IPS-11a (cell line): ENCODE results near the gene CACNA2D1.

Experiments
- H3K4me3 ChIP-seq: one replicate; pipeline ENCODE4 v1.5.1; 2013; ENCODE audit warnings: low read depth, low read length, control low read depth

Gene CACNA2D1

DNA sequence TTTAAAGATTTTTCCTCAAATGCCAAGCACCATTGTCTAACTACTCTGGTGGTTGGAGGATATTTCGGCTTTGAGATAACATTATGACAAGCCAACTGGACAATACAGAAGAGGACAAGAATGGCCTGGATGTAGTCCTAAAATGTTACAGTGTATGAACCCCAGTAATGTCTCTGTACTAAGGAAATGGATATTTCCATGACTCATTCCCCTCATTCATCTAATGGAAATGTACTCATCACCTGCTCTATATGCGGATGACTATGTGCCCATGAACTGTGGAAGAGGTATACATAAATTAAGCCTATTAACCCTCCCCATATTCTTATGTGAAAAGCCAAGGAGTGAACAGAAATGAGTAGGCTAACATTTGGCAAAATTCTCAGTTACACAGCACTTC is 207.9 kb downstream of the CACNA2D1 start:
- H3K4me3 ChIP-seq, result no peak overlapping the region

DNA sequence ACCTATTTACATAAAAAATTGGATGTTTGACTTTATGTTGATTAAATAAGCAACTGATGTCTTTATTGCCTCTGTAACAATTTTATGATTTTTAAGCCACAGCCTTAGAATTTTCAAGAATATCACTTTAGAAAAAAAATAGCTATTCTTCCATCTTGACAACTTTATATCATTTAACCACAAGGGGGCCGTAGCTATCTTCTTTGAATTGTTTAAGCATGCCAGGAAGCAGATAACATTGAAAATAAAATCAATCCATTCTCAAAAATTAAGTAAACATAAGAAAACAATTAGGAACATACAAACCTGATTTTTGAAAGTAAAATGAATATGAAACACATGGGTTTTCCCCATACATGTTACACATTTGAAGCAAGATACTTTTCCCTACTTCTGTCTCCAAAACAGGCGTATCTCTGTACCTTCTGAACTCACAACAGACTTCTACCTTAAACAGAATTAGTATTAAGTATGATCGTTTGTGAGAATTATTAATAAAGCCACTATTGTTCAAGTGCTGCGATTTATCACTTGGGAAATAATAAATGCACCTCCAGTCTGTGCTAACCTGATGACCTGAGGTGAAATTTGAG is 209.0 kb downstream of the CACNA2D1 start:
- H3K4me3 ChIP-seq, result no peak overlapping the region

DNA sequence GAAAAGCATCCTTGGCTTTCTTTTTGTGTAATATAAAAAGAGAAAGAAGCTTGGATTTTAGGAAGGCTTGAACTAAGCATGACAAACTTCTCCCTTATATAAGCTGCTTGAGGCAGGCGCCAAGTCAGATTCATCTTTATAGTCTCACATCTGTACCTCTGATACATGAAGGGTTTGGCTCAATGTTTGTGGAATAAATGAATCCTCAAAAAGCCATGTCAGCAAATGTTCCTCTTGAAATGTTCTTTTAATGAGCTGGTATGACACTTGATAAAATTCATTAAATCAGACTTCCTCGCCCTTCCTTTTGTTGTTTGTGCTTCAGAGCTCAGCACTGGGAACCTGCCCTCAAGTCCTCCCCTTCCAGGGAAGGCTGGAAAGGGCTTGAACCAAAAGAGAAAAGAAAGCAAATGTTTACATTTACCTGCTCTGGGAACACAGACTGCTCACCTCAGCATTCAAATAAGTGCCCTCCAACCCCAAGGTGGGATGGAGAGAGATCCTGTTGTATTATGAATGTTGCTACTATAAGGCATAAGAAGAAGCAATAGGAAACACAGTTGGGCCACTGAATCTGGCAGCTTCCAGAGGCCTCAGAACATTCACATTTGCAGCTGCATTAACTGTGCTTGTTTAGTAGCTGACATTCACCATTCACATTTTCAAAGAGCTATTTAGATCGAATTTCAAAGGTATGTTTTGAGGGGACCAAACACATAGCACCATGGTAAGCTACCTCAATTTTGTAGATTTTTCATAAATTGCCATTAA is 212.6 kb downstream of the CACNA2D1 start:
- no peak overlapping the region for H3K4me3 ChIP-seq

DNA sequence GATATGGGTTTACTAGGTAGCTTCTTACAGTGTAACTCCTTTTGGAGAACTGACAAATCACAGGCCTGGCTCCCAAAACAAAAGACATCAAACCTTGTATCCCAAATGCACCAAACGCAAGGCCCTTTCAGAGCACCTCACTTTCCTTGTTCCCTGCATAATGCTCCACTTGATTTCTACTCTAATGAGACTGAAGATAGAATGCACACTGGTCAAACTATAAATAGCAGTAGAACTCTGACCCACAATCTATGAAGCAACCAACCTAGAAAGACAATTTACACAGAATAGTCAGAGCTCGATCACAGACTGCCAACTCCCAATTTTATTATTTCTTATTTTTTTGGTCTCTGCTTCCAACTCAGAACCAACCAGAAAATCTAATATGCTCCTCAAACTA is 214.4 kb downstream of the CACNA2D1 start:
- no peak overlapping the region for H3K4me3 ChIP-seq

DNA sequence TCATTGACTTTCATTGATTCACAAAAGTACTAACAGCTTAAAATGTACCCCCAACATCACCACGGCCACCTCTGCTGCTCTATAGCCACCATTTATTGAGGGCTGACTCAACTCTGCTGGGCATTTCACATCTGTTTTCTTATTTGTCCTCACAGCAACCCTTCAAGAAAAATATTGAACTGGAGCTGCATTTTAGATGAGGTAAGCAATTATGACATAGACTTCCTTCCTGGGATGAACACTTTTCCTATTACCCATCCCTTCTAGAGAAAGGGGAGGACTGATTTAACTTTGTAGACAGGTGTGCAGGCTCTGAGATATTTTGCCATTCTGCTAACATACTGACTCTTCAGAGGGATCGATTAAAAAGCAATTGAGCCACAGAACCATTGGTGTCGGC is 217.4 kb downstream of the CACNA2D1 start:
- no peak overlapping the region for H3K4me3 ChIP-seq

DNA sequence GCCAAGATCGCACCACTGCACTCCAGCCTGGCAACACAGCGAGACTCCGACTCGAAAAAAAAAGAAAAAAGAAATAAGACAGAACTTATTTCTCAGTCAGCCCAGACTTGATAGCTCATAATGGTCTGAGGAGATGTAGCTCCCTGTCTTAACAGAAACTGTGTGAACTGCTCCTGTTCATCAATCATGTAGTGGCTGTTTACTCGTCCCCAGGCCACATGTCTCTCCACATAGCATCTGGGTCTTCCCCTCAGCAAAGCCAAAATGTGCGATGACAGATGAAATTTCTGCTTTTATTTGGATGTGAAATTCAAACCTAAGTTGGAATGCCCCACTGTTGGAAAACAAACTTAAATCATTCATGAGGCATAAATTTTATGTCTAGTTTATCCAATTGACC is 219.0 kb downstream of the CACNA2D1 start:
- no peak overlapping the region for H3K4me3 ChIP-seq

DNA sequence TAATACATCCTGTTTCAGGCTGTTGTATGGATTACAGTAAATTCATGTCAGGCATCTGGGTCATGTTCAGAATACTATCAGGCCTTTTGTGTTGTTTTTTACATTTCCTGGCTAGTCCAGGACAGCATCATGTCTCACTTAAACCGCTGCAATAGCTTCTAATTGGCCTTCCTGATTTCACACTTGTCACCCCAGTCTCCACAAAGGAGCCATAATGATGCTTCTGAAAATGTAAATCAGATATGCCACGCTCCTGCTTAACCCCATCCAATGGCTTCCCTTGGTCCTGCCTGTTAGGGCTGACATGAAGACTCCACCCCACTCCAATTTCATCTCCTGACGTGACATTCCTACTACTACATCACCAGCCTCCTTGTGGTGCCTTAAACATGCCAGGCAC is 220.0 kb downstream of the CACNA2D1 start:
- H3K4me3 ChIP-seq, result no peak overlapping the region

DNA sequence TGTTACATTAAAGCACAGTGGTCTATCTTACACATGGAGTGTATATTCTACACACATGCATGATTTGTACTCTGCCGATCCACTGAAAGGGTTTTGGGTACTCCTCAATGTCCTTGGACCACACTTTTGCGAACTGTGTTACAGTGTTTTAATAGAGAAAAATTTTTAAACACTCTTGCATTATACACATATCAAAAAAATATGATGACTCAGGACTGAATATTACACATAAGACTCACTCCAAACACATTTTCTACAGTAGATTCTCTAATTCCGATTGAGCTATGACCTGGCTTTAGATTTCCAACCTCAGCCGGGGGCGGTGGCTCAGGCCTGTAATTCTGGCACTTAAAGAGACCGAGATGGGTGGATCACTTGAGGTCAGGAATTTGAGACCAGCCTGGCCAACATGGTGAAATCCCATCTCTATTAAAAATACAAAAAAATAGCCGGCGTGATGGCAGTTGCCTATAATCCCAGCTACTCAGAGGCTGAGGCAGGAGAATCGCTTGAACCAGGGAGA is 222.4 kb downstream of the CACNA2D1 start:
- H3K4me3 ChIP-seq, result no peak overlapping the region

DNA sequence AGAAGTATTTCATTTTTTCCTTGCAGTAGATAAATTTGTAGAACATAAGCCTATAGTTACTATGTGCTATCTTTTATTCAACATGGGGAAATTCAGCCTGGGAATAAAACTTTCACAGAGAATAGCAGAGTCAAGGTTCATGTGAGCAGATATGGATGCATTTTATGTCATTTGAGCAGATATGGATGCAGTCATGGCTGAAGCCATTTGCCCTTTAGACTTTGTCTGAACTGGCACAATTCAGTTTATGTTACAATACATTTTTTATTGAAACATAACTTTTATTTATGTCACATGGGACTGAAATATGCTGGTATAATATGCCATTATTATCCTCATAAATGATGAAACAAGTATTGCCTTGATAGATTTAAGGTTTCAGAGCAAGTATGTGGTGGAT is 231.1 kb downstream of the CACNA2D1 start:
- H3K4me3 ChIP-seq, result no peak overlapping the region

DNA sequence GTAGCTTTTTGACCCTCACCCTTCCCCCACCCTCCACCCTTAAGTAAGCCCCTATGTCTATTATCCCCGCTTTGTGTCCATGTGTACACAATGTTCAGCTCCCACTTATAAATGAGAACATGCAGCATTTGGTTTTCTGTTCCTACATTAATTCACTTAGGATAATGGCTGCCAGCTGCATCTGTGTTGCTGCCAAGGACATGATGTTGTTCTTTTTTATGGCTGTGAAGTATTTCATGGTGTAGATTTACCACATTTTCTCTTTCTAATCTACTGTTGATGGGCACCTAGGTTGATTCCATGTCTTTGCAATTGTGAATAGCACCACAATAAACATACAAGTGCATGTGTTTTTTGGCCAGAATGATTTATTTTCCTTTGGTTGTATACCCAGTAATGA is 232.2 kb downstream of the CACNA2D1 start:
- H3K4me3 ChIP-seq, result no peak overlapping the region

DNA sequence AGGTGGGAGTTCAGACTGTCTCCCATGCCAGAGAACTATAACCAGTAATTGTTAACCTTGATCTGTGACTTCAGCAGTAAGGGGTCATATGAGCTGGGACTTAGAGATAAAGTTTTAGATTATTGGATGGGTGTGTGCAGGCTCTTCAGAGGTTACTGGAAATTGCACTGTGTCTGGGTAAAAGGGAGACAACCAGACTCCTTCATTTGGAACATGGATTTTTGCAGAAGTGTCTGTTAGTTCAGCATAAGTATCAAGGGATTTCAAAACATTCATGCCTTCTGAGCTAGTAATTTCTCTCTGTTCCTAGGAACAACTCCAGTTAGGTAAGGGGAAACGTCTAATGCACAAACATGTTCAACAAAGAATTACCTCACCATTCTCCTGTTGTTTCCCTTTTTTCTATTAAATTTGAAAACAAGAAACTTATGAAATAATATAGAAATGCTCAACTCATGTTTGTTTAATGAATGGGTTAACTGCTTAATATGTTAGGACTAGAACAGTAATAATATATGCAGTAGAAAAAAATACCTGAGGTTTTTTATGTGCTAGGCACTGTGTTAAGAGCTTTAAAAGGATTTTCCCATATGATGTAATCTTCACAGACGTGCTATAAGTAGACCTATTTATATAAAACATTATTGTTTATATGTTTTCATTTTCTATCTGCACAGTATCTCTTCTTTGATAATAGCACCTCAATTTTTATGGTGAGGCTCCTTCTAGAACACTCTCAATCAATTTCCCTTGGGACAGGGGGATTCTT is 233.0 kb downstream of the CACNA2D1 start:
- H3K4me3 ChIP-seq, result no peak overlapping the region

DNA sequence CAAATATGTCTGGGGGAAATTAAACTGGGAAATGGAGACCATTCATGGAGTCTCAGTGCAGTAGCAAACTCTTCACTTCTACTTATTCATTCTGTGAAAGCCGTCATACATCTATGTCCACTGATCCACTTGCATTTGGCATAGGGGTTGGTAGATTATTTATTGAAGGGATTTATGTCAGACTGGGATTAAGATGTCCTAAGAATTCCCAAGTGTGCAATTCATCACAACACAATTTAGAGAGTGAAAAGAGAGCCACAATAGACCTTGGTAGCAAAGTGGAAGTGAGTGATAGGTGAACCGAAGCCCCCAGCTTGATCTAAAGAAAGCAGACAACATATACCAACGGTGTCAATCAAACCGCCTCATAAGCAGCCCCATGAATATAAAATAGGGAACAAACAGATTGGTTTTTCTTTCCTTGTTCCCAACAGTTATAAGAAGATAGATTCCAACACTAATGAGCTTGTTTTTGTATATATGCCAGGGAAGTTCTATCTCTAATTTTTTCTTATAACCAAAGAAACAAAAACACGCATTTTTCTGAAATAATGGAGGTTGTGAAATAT is 234.3 kb downstream of the CACNA2D1 start:
- no peak overlapping the region for H3K4me3 ChIP-seq

DNA sequence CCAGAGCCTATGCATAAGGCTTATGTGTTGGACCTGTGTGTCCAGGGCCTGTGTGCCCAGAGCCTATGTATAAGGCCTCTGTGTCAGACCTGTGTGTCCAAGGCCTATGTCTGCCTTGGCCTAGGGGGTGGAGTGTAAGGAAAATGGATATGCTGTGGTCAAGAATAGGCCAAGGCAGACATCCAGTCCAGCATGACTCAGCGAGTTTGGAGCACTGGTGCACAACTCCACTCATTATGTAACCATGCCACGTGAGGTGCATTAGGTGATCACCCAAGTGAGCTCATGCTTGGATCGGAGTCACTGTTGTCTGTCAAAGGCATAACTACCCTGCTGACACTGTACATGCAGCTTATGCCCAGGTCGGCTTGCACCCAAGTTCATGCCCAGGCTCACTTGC is 238.9 kb downstream of the CACNA2D1 start:
- H3K4me3 ChIP-seq, result no peak overlapping the region

DNA sequence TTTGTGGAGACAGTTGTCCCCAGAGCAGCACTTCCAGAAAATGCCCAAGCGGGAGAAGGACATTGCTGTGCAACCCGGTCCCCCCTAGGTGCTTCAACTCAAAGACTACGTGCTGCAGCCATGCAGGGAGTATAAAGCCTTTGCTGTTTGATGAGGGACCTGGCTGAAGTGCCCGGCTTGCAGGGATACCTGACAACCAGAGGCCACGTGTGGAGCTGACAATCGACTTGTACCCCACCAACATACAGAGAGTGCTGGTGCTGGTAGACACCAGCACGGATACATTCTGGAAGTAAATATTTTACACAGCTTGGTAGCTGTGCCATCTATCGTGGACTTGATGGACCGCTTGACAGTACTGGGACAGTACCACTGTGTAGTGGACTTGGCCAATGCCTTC is 240.6 kb downstream of the CACNA2D1 start:
- H3K4me3 ChIP-seq, result no peak overlapping the region

DNA sequence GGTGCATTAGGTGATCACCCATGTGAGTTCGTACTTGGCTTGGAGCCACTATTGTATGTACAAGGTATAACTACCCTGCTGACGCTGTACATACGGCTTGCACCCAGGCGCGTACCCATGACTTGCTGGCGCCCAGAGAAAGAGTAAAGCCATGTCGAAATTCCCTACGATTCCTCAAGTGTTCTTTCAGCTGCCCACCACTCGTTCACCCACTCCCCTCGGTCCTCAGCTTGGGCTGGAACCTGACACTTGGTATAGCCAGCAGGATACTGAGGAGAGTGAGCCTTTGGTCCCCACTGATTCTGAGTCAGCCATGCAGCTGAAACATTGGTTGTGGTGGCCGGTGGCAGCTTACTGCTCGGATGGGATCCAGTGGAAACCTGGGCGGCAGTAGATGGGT is 241.5 kb downstream of the CACNA2D1 start:
- no peak overlapping the region for H3K4me3 ChIP-seq

DNA sequence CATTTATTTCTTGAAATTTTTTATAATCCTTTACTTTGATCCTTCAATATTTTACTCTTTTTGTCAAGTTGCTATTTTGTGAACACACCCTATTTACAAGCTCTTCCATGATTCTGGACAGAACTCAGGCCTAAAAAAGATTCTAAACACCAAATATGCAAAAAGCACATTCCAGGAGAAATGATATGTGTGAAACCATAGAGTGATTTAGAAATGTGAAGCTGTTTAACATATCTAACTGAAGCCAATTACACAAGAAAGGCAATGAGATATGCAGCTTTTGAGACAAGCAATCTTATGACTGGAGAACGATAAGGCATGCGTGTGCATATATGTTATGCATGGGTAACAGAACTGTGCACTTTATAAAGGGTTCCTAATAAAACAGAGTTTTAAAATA is 243.0 kb downstream of the CACNA2D1 start:
- no peak overlapping the region for H3K4me3 ChIP-seq

DNA sequence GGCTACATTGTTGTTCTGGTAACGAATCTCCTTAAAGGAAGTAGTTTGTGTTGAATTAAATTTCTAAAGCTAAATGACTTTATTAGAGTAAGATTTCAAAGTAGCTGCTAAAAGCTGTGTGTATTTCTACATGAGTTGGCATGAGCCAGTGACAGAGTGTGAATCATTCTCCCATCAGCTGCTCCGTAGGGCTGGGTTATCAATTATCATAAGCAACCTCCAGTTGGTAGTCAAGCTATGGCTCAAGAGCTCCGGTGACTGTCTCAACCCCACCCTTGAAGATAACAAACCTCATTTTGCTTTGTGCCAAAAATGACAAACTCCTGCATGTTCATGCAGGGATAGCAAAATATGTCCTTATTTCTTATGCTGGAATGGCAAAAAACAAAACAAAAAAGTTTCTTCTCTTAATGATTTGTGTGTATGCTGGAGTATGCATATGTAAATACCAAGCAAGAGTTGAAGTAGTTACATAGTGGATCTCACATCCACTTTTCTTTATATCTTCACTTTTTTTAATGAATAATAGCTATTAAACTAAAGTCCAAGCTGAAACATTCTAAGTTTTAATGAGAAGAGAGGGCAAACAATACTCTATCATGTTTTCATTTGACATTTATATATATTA is 249.4 kb downstream of the CACNA2D1 start:
- H3K4me3 ChIP-seq, result no peak overlapping the region

DNA sequence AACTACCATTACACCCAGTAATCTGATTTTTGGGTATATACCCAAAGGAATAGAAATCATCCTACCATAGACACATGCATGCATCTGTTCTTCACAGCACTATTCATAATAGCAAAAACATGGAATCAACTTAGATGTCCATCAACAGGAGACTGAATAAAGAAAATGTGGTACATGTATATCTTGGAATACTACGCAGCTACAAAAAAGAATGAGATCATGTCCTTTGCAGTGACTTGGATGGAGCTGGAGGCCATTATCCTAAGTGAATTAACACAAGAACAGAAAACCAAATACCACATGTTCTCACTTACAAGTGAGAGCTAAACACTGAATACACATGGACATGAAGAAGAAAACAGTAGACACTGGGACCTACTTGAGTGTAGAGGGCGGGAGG is 254.9 kb downstream of the CACNA2D1 start:
- H3K4me3 ChIP-seq, result no peak overlapping the region

DNA sequence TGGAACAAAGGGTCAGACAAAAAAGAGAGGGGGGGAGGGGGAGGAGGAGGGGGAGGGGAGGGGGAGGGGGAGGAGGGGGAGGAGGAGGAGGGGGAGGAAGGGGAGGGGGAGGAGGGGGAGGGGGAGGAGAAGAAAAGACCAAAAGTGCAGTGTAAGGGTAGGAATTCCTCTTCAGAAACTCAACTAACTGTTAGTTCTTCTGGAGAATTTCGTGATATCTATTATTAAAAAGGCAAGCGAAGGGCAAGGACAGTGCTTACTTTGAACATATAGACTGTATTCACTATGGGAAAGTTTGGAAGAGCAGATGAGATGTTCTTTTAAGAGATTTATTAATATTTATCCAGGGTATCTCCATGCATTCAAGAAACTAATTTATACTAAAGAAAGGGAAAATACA is 258.1 kb downstream of the CACNA2D1 start:
- H3K4me3 ChIP-seq, result no peak overlapping the region

DNA sequence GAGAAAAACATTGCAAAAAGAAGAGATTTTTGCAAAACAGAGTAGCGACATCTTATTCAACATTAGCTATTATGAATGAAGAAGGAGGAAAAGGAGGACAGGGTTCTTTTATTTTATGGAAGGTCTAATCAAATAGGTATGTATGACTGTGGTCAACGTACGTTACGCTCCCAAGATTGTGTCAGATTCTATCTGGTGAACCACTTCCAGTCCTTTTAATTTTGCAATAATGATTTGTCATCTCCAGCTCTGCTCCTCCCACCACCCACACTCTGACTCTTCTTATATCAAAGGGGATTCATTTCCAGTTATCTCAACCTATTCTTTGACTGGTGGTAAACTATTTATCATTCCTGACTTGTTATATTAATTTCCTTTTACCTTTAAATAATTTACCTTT is 259.9 kb downstream of the CACNA2D1 start:
- no peak overlapping the region for H3K4me3 ChIP-seq

DNA sequence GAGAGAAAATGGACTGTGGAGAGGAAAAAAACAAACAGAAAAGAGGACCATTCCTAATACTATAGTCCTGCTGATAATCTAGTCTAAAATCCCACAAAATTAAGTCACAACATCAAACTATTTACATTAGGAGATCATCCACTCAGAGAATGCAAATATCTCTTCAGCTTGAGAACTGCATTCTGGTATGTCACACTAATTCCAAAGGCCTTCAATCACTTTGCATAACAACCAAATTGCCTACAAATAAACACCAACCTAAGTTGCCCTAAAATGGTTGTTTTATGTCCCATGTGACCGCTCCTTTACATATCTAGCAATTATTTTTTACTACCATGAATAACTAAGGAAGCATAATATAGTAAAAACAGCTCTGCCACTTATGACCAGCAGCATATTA is 264.3 kb downstream of the CACNA2D1 start:
- no peak overlapping the region for H3K4me3 ChIP-seq
